A549 (cell line): ENCODE measurements around the gene PLA2G5.

Experiments
- CHD2 ChIP-seq: fragments of 150-350 bp; IDR thresholded peaks from 2 replicates; pipeline ENCODE4 v1.6.1; 2014; ENCODE audit warnings: low read length; ENCODE audit not compliant: partially characterized antibody
- CTCF ChIP-seq: fragments of >200 bp; sonication (Bioruptor Twin); formaldehyde crosslinking; IDR thresholded peaks from 3 replicates; pipeline ENCODE4 v1.5.1; 2016
- EP300 ChIP-seq, 2 experiments: fragments of >200 bp; sonication (Bioruptor Twin); formaldehyde crosslinking; IDR thresholded peaks; 2 replicates in 1 of 2; 3 replicates in 1 of 2; pipeline ENCODE4 v1.6.1; 2016 to 2017
- ESRRA ChIP-seq: fragments of 150-350 bp; IDR thresholded peaks from 2 replicates; pipeline ENCODE4 v1.6.1; 2014; ENCODE audit warnings: mild to moderate bottlenecking, low read length, borderline replicate concordance
- HMGXB4 ChIP-seq: fragments of 250-450 bp; sonication (Bioruptor Pico); IDR thresholded peaks from 2 replicates; pipeline ENCODE4 v1.5.0; 2021; ENCODE audit warnings: mild to moderate bottlenecking, moderate library complexity, borderline replicate concordance
- JUN ChIP-seq, 2 experiments: fragments of >200 bp; sonication (Bioruptor Twin); formaldehyde crosslinking; IDR thresholded peaks; 2 replicates in 1 of 2; 3 replicates in 1 of 2; pipeline ENCODE4 v1.6.1; 2016 to 2017
- NFE2L2 ChIP-seq: fragments of 150-350 bp; conservative IDR thresholded peaks from 2 replicates; pipeline ENCODE4 v1.6.1; 2014; ENCODE audit warnings: low read length
- POLR2A ChIP-seq: IDR thresholded peaks from 2 replicates; pipeline ENCODE4 v1.6.1; 2012; ENCODE audit warnings: mild to moderate bottlenecking, low read length
- RFX5 ChIP-seq: fragments of 450-650 bp; IDR thresholded peaks from 2 replicates; pipeline ENCODE4 v1.7.1; 2014; ENCODE audit warnings: antibody characterized with exemption, mild to moderate bottlenecking, moderate library complexity
- ZNF302 ChIP-seq: fragments of 250-450 bp; sonication (Bioruptor Pico); IDR thresholded peaks from 2 replicates; pipeline ENCODE4 v1.9.0; 2021; ENCODE audit warnings: inconsistent platforms, mild to moderate bottlenecking, moderate library complexity

GRCh38 chr1:20079661-20080305, 9.8 kb downstream of the PLA2G5 start:
- TF ChIP-seq JUN (IDR thresholded peaks at IDR 0.05) (no peak), CTCF (no peak), EP300 (IDR thresholded peaks at IDR 0.05) (no peak), ESRRA (no peak), NFE2L2 (no peak), RFX5 (no peak), ZNF302 (CRISPR knock-in tag) (no peak), HMGXB4 (CRISPR knock-in tag) (no peak), CHD2 (no peak), POLR2A (no peak)
